ENCODE results near the gene DMGDH. TPM values are rescaled to one million over a fixed set of nuclear protein-coding genes. Genes with fewer than 3 reads are reported as not detected.

Gene DMGDH
- total RNA-seq, 1 experiment from 2014 or later: 1.3 TPM

- CTCF ChIA-PET: interaction anchor here (0.8 kb wide), 1 partner anchor 85 kb away, joined by 3 read pairs; no protein-coding TSS in a partner anchor
- Mint-ChIP-seq H3K9me3 (ENCODE audit: low read depth, unreplicated experiment) (no peaks in the 10 kb centered on the region), H3K27ac (ENCODE audit: unreplicated experiment) (no peak overlapping the region), H3K4me3 (ENCODE audit: low read depth, unreplicated experiment) (no peak overlapping the region), H3K27me3 (ENCODE audit: unreplicated experiment) (peaks cover 90% of the 10 kb centered on the region), H3K4me1 (ENCODE audit: low read depth, unreplicated experiment) (no peaks in the 10 kb centered on the region), H3K36me3 (ENCODE audit: insufficient read depth, unreplicated experiment) (peaks cover 4% of the 10 kb centered on the region)
- DNase-seq: peak; percentile 52
- no TSS peak for BruUV-seq (replicated peaks)
- intact Hi-C loops (cut with micrococcal nuclease; ENCODE audit: unreplicated experiment): loop anchor here (1.0 kb wide), 1 partner anchor 85 kb away; no protein-coding TSS in a partner anchor
- TF ChIP-seq, protein P1, sequence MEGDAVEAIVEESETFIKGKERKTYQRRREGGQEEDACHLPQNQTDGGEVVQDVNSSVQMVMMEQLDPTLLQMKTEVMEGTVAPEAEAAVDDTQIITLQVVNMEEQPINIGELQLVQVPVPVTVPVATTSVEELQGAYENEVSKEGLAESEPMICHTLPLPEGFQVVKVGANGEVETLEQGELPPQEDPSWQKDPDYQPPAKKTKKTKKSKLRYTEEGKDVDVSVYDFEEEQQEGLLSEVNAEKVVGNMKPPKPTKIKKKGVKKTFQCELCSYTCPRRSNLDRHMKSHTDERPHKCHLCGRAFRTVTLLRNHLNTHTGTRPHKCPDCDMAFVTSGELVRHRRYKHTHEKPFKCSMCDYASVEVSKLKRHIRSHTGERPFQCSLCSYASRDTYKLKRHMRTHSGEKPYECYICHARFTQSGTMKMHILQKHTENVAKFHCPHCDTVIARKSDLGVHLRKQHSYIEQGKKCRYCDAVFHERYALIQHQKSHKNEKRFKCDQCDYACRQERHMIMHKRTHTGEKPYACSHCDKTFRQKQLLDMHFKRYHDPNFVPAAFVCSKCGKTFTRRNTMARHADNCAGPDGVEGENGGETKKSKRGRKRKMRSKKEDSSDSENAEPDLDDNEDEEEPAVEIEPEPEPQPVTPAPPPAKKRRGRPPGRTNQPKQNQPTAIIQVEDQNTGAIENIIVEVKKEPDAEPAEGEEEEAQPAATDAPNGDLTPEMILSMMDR (IDR thresholded peaks at IDR 0.05; ENCODE audit: unreplicated experiment): peak; percentile 63
Measured at GRCh38 chr5:79109527-79110492, 40.3 kb upstream of the DMGDH start.

- H3K9me3 Mint-ChIP-seq (ENCODE audit: low read depth, unreplicated experiment): no peaks in the 10 kb centered on the region
- no peak overlapping the region for H3K27ac Mint-ChIP-seq (ENCODE audit: unreplicated experiment)
- CTCF ChIA-PET: interaction anchor here (0.8 kb wide), 1 partner anchor 84 kb away, joined by 3 read pairs; no protein-coding TSS in a partner anchor
- peaks cover 79% of the 10 kb centered on the region for H3K27me3 Mint-ChIP-seq (ENCODE audit: unreplicated experiment)
- no peak overlapping the region for H3K4me3 Mint-ChIP-seq (ENCODE audit: low read depth, unreplicated experiment)
- BruUV-seq (replicated peaks): no TSS peak
- no peak for DNase-seq
- peaks cover 4% of the 10 kb centered on the region for H3K36me3 Mint-ChIP-seq (ENCODE audit: insufficient read depth, unreplicated experiment)
- intact Hi-C loops (cut with micrococcal nuclease; ENCODE audit: unreplicated experiment): no loop called here
- TF ChIP-seq, protein P1 (IDR thresholded peaks at IDR 0.05; ENCODE audit: unreplicated experiment): no peak
- no peaks in the 10 kb centered on the region for H3K4me1 Mint-ChIP-seq (ENCODE audit: low read depth, unreplicated experiment)
Measured at GRCh38 chr5:79108792-79109191, 39.3 kb upstream of the DMGDH start.

DNA sequence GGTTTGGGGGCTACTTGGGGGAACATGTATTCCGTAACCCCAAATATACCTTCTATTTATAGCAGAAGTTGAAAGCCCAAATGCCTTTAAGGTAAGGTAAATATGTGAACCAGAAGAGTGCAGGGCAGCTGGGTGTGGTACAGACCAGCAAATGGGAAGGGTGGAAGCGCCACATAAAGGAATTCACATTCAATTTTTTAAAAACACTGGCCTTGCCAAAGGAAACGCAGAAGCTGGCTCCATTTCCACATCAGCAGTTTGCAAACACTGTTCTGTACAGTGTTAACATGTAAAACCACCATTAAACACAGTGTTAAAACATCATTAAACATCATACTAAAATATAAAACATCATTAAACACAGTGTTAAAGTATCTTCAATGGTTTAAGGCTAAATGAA lies 38.6 kb upstream of the DMGDH start:
- peaks cover 4% of the 10 kb centered on the region for H3K36me3 Mint-ChIP-seq (ENCODE audit: insufficient read depth, unreplicated experiment)
- no TSS peak for BruUV-seq (replicated peaks)
- CTCF ChIA-PET: no interaction called here
- no peak for DNase-seq
- no peak overlapping the region for H3K27ac Mint-ChIP-seq (ENCODE audit: unreplicated experiment)
- H3K4me3 Mint-ChIP-seq (ENCODE audit: low read depth, unreplicated experiment): no peak overlapping the region
- no peaks in the 10 kb centered on the region for H3K4me1 Mint-ChIP-seq (ENCODE audit: low read depth, unreplicated experiment)
- TF ChIP-seq, protein P1 (IDR thresholded peaks at IDR 0.05; ENCODE audit: unreplicated experiment): no peak
- H3K27me3 Mint-ChIP-seq (ENCODE audit: unreplicated experiment): peaks cover 72% of the 10 kb centered on the region
- intact Hi-C loops (cut with micrococcal nuclease; ENCODE audit: unreplicated experiment): no loop called here
- no peaks in the 10 kb centered on the region for H3K9me3 Mint-ChIP-seq (ENCODE audit: low read depth, unreplicated experiment)

DNA sequence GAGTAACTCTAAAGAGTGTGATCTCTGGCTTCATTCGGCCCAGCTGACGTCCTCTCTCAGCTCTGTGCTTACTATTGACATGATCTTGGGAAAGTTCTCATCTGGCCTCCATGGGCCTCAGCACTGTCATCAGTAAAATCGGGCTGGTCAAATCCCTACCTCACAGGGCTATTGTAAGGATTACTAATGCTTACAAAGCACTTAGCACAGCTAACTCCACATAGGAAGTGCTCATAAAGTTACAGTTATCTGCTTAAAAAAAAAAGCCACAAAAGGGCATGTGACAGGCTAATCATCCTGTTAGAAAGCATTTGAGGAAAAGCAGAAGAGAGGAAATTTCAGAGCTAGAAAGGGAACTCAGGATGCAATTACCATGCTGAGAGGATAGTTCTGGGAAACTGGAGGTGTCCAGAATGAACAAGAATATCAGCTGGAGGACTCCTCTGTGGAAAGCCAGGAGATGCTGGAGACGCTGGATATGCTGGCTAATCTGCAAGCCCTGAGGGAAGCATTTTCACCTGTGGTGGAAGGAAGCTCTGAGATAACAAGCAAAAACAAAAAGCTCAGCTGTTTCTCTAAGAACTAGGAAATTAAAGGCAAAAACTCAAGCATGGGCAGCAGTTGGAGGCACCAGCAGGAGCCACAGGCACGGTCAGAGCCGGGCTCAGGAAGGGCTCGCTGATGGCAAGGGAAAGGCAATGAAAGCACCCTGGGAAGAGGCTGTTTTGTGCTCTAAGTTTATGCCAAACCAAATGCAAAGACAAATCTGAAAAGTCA lies 37.7 kb upstream of the DMGDH start:
- peaks cover 64% of the 10 kb centered on the region for H3K27me3 Mint-ChIP-seq (ENCODE audit: unreplicated experiment)
- H3K4me1 Mint-ChIP-seq (ENCODE audit: low read depth, unreplicated experiment): no peaks in the 10 kb centered on the region

More for the DNA sequence above, 37.7 kb upstream of the DMGDH start:
- H3K9me3 Mint-ChIP-seq (ENCODE audit: low read depth, unreplicated experiment): no peaks in the 10 kb centered on the region
- TF ChIP-seq, protein P1 (IDR thresholded peaks at IDR 0.05; ENCODE audit: unreplicated experiment): no peak
- no peak for DNase-seq
- CTCF ChIA-PET: interaction anchor here (0.6 to 1.0 kb wide), 3 partner anchors 26 to 82 kb away, joined by 3 to 5 read pairs (median 3); no protein-coding TSS in a partner anchor
- no TSS peak for BruUV-seq (replicated peaks)
- H3K27ac Mint-ChIP-seq (ENCODE audit: unreplicated experiment): no peak overlapping the region
- intact Hi-C loops (cut with micrococcal nuclease; ENCODE audit: unreplicated experiment): no loop called here
- no peak overlapping the region for H3K4me3 Mint-ChIP-seq (ENCODE audit: low read depth, unreplicated experiment)
- peaks cover 4% of the 10 kb centered on the region for H3K36me3 Mint-ChIP-seq (ENCODE audit: insufficient read depth, unreplicated experiment)

Data from Calu3 (cell line).